Measurements from ENCODE around the gene ACTL6B. TPM values are rescaled to one million over a fixed set of nuclear protein-coding genes. Genes with fewer than 3 reads are reported as not detected.

Gene ACTL6B
- total RNA-seq, 2 donors from 2014 or later, result not detected

GRCh38 chr7:100683659-100684533, 27.6 kb upstream of the ACTL6B start:
- Histone ChIP-seq H3K4me1 (ENCODE audit: control insufficient read depth, insufficient read depth, low read length) (no peaks in the 10 kb centered on the region), H3K36me3 (ENCODE audit: control insufficient read depth, insufficient read depth, low read length) (peaks cover 61% of the 10 kb centered on the region), H3K9me3 (ENCODE audit: control insufficient read depth, low read length) (no peaks in the 10 kb centered on the region), H3K27me3 (ENCODE audit: control insufficient read depth, insufficient read depth, low read length, poor library complexity, severe bottlenecking) (no peaks in the 10 kb centered on the region), H3K27ac (ENCODE audit: low read depth, low read length) (no peak overlapping the region), H3K9ac (ENCODE audit: extremely low read depth, low read length, poor library complexity, severe bottlenecking) (no peak overlapping the region), H3K4me3 (ENCODE audit: low read length) (no peak overlapping the region)
- Mint-ChIP-seq H3K27ac (no peak overlapping the region), H3K4me1 (peaks cover 2% of the 10 kb centered on the region), H3K36me3 (ENCODE audit: low read depth) (peaks cover 38% of the 10 kb centered on the region), H3K27me3 (ENCODE audit: insufficient read depth) (no peaks in the 10 kb centered on the region), H3K9me3 (no peaks in the 10 kb centered on the region), H3K4me3 (no peak overlapping the region)
- 95 to 100% methylated on average over 12 to 37 of the region's 37 CpGs for WGBS, 2 experiments (ENCODE audit: insufficient coverage in 1 of 2, insufficient read length in 1 of 2)
- TF ChIP-seq, protein P1, sequence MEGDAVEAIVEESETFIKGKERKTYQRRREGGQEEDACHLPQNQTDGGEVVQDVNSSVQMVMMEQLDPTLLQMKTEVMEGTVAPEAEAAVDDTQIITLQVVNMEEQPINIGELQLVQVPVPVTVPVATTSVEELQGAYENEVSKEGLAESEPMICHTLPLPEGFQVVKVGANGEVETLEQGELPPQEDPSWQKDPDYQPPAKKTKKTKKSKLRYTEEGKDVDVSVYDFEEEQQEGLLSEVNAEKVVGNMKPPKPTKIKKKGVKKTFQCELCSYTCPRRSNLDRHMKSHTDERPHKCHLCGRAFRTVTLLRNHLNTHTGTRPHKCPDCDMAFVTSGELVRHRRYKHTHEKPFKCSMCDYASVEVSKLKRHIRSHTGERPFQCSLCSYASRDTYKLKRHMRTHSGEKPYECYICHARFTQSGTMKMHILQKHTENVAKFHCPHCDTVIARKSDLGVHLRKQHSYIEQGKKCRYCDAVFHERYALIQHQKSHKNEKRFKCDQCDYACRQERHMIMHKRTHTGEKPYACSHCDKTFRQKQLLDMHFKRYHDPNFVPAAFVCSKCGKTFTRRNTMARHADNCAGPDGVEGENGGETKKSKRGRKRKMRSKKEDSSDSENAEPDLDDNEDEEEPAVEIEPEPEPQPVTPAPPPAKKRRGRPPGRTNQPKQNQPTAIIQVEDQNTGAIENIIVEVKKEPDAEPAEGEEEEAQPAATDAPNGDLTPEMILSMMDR (conservative IDR thresholded peaks at IDR 0.05), result no peak
- DNase-seq, result no peak

GRCh38 chr7:100682991-100683658, 26.9 kb upstream of the ACTL6B start:
- Mint-ChIP-seq H3K4me3 (no peak overlapping the region), H3K4me1 (peaks cover 2% of the 10 kb centered on the region), H3K9me3 (no peaks in the 10 kb centered on the region), H3K36me3 (ENCODE audit: low read depth) (peaks cover 35% of the 10 kb centered on the region), H3K27me3 (ENCODE audit: insufficient read depth) (no peaks in the 10 kb centered on the region), H3K27ac (peak overlapping the region; percentile 68)
- no peak for DNase-seq
- WGBS, 2 experiments (ENCODE audit: insufficient coverage in 1 of 2, insufficient read length in 1 of 2), result 94 to 96% methylated on average over 20 to 28 of the region's 28 CpGs
- TF ChIP-seq, protein P1 (conservative IDR thresholded peaks at IDR 0.05), result no peak
- peaks cover 59% of the 10 kb centered on the region for H3K36me3 ChIP-seq (ENCODE audit: control insufficient read depth, insufficient read depth, low read length)
- H3K27me3 ChIP-seq (ENCODE audit: control insufficient read depth, insufficient read depth, low read length, poor library complexity, severe bottlenecking), result no peaks in the 10 kb centered on the region
- H3K9ac ChIP-seq (ENCODE audit: extremely low read depth, low read length, poor library complexity, severe bottlenecking), result no peak overlapping the region
- no peak overlapping the region for H3K27ac ChIP-seq (ENCODE audit: low read depth, low read length)
- H3K4me1 ChIP-seq (ENCODE audit: control insufficient read depth, insufficient read depth, low read length), result no peaks in the 10 kb centered on the region
- H3K9me3 ChIP-seq (ENCODE audit: control insufficient read depth, low read length), result no peaks in the 10 kb centered on the region
- no peak overlapping the region for H3K4me3 ChIP-seq (ENCODE audit: low read length)

DNA sequence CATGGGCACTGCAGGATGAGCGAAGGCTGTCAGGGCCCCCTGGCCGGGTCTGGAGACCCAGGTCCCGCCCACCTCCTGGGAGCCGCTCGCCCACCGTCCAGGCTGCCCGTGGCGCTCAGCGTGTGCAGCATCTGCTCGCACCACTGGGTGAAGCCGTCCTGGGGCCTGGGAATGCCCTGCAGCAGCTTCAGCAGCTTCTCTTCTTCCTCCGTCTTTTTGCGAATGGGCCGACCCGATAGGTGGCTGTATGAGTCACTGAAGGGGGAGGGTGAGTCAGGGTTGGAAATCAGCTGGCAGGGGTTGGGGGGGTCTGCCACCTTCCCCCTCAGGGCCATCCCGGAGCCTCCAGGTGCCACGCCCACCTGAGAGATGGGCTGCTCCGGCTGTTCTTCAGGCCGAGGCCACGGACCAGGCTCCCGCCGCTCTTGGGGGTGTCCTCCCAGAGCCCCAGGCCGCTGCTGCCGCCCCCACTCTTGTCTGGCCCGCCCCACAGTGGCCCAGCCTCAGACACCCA, 26.0 kb upstream of the ACTL6B start:
- Histone ChIP-seq H3K27me3 (ENCODE audit: control insufficient read depth, insufficient read depth, low read length, poor library complexity, severe bottlenecking) (no peaks in the 10 kb centered on the region), H3K4me3 (ENCODE audit: low read length) (no peak overlapping the region), H3K27ac (ENCODE audit: low read depth, low read length) (peak overlapping the region; percentile 17), H3K9me3 (ENCODE audit: control insufficient read depth, low read length) (no peaks in the 10 kb centered on the region), H3K36me3 (ENCODE audit: control insufficient read depth, insufficient read depth, low read length) (peaks cover 62% of the 10 kb centered on the region), H3K9ac (ENCODE audit: extremely low read depth, low read length, poor library complexity, severe bottlenecking) (no peak overlapping the region), H3K4me1 (ENCODE audit: control insufficient read depth, insufficient read depth, low read length) (no peaks in the 10 kb centered on the region)
- WGBS, 2 experiments (ENCODE audit: insufficient coverage in 1 of 2, insufficient read length in 1 of 2), result 88 to 89% methylated on average over 3 to 25 of the region's 25 CpGs
- no peaks in the 10 kb centered on the region for H3K27me3 Mint-ChIP-seq (ENCODE audit: insufficient read depth)
- TF ChIP-seq, protein P1 (conservative IDR thresholded peaks at IDR 0.05), result no peak
- H3K36me3 Mint-ChIP-seq (ENCODE audit: low read depth), result peaks cover 34% of the 10 kb centered on the region
- H3K4me1 Mint-ChIP-seq, result peaks cover 2% of the 10 kb centered on the region
- H3K27ac Mint-ChIP-seq, result no peak overlapping the region
- peak; percentile 56 for DNase-seq
- no peaks in the 10 kb centered on the region for H3K9me3 Mint-ChIP-seq
- no peak overlapping the region for H3K4me3 Mint-ChIP-seq
